ENCODE data around the gene ZRANB3.
"Not testable (repeated sequence)": the region's sequence is repeated elsewhere in the genome, so short reads cannot be mapped to it uniquely, and the experiment has no call there.

DNA sequence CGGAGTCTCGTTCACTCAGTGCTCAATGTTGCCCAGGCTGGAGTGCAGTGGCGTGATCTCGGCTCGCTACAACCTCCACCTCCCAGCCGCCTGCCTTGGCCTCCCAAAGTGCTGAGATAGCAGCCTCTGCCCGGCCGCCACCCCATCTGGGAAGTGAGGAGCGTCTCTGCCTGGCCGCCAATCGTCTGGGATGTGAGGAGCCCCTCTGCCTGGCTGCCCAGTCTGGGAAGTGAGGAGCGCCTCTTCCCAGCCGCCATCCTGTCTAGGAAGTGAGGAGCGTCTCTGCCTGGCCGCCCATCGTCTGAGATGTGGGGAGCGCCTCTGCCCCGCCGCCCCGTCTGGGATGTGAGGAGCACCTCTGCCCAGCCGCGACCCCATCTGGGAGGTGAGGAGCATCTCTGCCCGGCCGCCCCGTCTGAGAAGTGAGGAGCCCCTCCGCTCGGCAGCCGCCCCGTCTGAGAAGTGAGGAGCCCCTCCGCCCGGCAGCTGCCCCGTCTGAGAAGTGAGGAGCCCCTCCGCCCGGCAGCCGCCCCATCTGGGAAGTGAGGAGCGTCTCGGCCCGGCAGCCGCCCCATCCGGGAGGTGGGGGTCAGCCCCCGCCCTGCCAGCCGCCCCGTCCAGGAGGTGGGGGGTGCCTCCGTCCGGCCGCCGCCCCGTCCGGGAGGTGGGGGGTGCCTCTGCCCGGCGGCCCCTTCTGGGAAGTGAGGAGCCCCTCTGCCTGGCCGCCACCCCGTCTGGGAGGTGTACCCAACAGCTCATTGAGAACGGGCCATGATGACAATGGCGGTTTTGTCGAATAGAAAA lies 425.3 kb downstream of the ZRANB3 start:
- TF ChIP-seq, protein P1, sequence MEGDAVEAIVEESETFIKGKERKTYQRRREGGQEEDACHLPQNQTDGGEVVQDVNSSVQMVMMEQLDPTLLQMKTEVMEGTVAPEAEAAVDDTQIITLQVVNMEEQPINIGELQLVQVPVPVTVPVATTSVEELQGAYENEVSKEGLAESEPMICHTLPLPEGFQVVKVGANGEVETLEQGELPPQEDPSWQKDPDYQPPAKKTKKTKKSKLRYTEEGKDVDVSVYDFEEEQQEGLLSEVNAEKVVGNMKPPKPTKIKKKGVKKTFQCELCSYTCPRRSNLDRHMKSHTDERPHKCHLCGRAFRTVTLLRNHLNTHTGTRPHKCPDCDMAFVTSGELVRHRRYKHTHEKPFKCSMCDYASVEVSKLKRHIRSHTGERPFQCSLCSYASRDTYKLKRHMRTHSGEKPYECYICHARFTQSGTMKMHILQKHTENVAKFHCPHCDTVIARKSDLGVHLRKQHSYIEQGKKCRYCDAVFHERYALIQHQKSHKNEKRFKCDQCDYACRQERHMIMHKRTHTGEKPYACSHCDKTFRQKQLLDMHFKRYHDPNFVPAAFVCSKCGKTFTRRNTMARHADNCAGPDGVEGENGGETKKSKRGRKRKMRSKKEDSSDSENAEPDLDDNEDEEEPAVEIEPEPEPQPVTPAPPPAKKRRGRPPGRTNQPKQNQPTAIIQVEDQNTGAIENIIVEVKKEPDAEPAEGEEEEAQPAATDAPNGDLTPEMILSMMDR (conservative IDR thresholded peaks at IDR 0.05): not testable (repeated sequence)
- not testable (repeated sequence) for TF ChIP-seq ZFX (IDR thresholded peaks at IDR 0.05)
